DMS53 treated with DMSO at 0.1 percent for 48 hours (cell line): ENCODE data around the gene ZNHIT6.

Experiments
- DNase-seq: peaks from one replicate; lab custom pipeline; 2025; ENCODE audit not compliant: unreplicated experiment; lab: John Stamatoyannopoulos, UW

Gene ZNHIT6

DNA sequence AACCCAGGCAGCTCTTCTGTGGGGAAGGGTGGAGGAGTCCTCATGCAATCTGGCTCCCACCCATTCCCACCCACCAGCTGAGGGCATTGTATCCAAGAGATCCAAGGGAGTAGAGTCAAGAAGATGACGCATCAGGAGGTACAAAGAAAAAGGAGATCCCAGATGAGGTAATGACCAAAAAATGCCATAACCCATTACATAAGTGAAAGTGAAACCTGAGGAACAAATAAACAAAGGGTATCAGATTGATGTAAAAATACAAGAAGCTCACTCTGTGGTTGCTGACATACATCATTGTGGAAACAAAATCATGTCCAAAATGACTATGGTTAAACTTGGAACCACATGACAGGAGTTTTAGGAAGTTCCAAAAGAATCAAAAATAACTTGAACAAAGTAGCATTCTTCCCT, 85.2 kb downstream of the ZNHIT6 start:
- DNase-seq, result no peak

DNA sequence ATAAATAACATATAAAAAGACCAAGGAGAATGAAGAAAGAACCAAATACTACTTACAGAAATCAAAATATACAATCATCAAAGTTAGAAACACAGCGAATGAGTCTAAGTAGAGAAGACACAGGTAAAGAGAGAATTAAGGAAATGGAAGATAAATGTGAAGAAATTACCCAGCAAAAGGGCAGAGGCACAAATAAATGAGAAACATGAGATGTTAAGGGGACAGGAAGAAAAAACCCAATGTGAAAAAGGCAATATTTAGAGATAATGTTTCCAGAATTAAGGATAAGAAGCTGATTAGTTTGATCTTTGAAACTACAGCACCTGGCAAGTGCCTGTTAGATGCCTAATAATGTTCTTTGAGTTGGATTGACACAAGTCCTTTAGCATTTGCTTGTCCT, 86.8 kb downstream of the ZNHIT6 start:
- no peak for DNase-seq

DNA sequence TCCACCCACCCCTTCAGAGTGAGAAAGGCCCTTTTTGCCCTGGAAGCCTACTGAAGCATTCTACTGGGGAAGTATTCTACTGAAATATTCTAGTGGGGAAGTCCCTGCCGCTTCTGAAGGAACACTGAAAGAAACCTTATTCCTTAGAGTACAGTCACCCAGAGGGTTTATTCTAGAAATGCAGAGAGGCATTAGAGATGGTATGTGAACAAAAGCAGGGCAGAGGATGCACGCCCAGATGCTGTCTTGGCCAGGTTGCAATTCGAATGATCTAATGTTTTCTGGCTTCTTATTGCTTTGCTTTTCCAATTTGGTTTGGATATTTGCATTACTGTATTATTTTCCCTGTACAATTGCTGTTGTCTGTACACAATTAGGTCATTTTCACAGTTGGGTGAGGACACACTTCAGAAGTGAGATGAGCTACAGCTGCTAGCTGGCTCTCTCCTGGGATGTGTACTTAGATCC, 90.6 kb downstream of the ZNHIT6 start:
- peak; percentile 23 for DNase-seq

DNA sequence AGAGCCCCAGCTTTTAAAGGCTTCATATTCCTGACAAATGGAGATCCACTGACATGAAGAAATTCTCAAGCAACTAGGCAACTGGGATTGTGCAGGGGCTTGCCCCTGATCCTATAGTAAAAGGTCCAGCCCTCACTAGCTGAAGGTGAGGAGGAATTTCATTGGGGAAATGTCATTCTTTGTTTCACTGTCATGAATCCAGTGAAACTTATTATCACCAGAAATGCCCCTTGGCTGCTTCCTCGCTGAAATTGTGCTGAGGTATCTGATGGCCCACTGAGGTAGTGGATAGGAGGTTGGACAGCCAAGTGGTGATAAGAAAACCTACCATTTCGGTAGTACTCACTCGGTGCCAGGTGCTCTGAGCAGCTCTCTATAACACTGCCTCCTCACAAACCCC, 91.5 kb downstream of the ZNHIT6 start:
- no peak for DNase-seq

DNA sequence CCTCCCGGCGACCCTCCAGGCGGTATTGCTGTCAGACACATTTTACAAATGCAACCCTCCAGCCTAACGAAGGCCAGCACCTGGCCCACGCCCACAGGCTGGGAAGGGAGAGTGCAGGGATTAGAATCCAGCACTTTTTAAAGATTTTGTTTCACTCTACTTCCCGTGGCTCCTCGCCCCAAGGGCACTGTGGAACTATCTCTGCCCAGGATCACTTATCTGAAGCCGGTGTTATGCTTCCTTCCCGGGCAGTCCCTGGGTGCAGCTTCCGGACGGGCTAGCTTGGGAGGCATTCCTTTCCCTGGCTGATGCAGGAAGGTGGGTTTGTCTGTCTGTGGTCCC, 91.9 kb downstream of the ZNHIT6 start:
- DNase-seq, result no peak

DNA sequence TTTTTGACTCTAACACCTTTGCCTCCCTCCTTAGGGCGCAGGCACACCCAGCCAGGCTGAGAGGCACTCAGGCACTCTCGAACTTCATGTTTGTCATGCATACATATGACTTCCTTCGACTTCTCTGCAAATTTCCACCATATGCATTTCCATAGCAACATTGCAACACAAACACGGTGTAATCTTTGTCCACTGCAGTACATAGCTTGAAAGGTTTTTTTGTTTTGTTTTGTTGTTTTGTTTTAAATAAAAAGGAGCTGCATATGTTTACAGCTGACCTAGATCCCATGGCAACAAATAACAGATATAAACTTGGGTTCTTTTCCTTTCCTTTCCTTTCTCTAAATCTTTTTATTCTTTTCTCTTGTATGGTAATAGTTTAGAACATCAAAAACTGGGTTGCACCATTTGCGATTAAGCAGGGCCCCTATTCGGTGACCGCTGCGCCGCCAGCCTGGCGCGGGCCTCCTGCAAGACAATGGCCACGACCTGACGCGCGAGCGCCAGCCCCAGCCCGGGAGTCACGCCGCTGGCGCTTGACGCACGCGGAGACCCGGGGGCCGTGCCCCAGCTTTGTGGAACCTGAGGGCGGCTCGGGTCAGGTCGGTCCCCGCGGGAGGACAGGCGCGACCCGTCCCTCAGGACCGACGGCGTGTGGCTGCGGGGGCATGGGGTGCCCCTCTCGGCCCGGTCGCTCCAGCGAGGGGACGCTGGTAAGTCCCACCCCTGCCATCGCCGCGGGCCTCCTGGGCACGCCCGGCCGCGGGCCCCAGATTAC, 92.5 kb downstream of the ZNHIT6 start:
- no peak for DNase-seq

DNA sequence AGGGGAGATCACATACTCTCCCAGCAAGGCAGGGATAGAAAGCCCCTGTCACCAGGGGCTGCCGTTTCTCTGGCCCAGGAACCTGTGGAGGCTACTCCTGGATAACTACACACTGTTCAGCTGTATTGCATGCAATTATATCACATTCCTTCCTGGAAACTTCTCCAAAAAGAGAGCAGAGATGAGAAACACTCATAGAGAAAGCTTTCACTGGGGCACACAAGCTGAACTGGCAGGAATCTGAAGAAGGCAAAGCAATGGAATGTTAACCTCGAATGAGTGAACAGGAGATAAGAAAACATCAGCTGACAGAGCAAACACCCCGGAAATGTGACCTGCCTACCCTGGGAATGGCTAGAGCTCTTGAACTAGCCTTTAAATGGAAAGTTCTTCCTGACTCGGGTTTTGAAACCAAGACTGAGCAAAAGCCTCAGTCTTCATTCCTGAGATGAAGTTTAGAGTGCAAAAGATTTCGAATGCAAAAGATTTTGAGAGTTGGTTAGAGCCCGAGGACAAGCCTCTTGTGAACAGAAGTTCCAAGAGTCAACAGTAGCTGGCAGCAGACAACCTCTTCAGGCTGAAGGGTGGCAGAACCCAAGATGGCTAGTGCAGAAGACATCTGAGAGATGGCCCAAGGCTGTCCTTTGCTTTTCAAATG, 95.4 kb downstream of the ZNHIT6 start:
- peak; percentile 33 for DNase-seq

DNA sequence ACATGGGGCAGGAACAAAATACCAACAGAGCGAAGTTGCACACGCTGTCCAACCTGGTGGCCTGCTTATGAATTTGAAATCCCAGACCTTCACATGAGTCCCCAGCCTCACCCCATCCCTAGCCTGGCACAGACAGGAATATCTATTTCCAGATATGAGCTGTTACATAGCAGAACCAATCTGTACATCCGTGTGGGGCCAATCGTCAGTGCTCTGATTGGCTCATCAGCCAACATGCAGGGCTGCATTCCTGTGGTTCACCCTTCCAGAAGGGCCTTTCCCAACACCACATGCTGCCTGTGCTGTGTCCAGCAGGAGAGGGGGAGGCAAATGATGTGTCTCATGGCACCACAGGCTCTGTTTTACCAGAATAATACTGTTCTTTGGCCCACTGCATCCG, 96.4 kb downstream of the ZNHIT6 start:
- DNase-seq, result no peak

DNA sequence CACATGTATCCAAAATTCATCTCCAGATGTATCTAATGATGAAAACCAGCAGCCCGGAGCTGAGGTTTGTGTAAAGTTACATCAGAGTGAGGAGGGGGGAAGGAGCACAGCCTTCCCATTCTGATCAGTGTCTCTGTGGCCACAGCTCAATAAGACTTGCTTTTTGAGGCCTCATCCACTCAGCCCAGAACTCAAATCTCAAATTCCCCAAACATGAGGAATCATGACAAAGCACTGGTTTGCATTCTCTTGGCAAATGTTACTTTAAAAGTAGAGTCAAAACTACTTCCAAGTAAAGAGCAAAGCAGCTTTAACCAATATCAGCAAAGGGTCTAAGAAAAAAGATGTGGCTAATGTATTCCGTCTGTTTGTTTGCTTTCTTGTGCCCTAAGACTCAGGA, 96.8 kb downstream of the ZNHIT6 start:
- no peak for DNase-seq

DNA sequence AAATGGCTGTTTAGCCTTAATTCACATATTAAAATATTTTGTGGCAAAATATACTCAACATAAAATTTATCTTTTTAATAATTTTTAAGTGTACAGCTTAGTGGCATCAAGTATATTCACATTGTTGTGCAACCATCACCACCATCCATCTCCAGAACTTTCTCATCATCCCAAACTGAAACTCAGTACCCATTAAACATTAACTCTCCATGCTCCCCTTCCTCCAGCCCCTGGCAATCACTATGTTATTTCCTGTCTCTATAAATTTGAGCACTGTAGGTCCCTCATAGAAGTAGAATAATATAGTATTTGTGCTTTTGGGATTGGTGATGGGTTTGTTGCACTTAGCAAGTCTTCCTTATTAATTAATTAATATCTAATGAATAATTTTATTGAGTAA, 98.3 kb downstream of the ZNHIT6 start:
- no peak for DNase-seq

DNA sequence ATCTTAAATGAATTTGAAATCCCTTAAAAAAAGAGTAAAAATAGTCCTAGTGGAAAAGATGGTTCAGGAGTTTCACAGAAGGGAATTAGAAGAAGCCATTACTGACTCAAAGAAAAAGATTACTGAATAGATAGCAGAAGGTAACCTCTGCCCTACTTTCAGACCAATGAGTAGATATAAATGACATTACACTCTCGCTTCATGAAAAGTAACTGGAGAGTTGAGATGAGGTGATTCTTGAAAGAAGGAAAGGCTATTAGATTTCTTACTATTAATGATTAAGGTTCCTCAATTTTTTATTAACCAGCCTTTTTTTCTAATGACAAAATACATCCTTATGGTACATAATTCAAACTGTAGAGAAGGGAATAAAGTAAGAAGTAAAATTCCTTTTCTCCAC, 99.4 kb downstream of the ZNHIT6 start:
- DNase-seq, result no peak

DNA sequence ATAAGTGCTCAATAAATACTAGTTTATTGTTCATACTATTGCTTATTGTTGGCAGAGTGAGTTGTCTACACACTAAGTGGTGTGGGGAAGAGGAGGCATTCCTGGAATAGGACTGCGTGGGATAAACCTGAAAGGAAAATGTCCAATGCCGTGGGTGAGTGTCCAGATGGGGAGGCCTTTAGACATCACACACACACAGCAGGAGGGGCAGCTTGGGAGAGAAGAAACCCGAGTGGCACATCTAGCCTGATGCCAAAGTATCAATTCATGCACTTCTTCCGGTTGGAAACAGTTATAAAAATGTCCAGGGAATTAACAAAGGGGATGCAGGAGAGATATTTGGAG, 100.3 kb downstream of the ZNHIT6 start:
- DNase-seq, result no peak

DNA sequence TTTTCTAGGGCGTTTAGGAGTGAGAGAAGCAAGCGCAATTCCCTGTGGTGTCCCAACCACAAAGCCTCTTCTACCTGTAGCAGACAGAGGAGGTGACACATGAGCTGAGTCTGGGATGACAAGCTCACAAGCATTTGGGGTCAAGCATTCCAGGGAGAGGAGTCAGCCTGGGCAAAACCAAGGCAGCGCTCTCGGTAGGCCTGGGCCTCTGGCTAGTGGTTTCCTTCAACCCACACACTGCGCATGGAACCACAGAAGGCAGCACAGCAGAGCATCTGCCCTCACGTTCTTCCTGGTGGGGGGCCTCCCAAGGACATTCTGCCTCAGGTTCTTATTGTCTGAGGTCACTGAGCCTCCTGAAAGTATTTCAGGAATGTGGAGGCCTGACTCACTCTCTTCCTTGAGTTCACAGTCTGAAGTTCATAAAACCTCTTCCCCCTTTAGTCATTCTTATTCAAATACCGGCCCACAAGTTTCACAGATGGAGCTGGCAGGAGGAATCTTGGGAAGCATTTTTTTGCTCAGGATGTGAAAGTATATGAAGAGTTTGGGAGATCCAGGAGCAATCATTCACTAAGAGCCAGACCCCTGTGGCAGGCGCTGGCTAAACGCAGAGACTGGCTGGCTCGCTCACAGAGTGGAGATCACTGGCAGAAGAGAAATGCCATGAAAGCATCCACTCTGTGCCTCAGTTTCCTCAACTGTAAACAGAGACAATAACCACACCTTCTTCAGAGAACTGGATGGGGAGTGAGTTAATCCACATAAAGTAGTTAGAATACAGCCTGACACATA, 100.9 kb downstream of the ZNHIT6 start:
- DNase-seq, result no peak

DNA sequence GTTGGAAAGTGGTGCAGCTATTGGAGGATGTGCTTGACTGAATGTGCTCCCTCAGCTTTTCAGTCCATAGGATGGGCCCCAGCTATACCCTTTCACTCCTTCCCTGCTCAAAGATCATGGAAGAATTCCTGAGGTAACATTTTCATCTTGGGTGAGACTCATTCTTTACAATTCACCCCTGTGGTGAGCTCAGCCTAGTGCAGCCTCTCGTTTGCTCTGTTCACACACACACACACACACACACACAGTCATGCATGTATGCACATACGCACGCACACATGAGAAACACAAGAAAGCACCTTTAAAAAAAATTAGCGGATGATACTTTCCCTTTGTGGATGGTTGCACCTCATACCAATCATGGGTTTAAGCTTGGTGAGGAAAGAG, 101.8 kb downstream of the ZNHIT6 start:
- no peak for DNase-seq

DNA sequence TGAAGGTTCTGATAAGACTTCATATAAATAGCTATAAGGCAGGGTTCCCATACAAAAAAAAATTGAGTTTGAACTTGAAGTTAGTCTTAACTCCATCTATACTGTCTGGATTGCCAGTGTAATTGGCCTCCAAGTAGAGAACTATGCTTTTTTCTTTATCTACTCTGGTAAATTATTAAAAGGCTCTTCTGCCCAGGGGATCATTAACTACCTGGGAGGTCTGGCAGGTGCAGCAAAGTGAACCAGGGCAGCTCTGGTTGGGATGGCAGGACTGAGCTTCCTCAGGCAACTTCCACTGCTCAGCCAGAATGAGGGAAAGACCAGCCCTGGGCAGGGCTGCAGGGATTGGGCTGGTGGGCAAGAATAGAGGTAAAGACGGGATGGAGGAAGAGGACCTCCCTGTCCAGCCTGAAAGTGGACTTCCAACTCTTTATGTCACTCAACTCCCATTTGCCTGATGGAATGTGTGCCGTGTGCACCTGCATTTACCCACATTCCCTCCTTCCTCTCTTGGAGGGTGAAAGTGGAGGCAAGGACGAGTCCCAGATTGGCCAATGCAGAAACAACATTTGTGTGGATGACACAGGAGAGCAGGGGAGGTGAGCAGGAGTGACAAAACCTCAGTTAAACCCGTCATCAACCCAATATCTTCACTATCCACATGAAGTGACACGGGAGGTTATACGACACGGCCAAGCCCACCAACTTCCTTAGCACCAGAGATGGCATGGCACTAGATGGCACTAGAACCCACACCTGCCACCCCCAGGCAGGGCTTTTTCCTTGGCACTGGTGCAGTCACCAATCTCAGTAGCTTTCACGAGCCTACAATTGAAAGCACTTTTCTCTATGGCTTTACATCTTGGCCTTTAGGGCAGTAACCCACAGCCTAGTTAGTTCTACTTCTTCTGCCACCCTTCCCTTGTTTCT, 102.5 kb downstream of the ZNHIT6 start:
- peak; percentile 50 for DNase-seq

DNA sequence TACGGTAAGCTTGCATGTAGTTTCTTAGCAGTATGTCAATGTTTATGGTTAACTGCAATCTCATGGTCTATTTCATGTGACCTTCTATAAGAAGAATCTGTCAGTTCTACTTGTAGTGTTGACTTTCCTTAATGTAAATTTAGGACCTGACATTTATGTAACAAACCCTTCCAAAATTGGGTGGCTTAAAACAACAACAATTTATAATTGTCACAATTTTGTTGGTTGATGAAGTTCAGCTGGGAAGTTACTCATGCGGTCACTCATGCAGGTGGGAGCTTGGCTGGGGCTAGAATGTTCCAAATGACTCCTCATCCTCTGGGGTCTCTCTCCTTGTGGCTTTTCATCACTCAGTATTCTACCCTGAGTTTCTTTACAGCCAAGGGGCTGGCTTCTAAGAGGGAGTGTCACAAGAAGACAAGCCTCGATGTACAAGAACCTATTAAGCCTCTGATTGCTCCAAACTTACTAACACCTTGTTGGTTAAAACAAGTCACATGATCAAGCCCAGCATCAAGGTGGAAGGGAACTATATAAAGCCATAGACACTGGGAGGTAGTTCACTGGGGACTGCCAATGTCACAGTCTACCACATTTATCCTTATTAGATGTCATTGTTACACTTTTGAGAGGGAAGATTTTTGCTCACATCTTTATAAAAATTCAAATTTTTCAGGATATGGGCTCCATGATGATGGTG, 103.8 kb downstream of the ZNHIT6 start:
- DNase-seq, result no peak

DNA sequence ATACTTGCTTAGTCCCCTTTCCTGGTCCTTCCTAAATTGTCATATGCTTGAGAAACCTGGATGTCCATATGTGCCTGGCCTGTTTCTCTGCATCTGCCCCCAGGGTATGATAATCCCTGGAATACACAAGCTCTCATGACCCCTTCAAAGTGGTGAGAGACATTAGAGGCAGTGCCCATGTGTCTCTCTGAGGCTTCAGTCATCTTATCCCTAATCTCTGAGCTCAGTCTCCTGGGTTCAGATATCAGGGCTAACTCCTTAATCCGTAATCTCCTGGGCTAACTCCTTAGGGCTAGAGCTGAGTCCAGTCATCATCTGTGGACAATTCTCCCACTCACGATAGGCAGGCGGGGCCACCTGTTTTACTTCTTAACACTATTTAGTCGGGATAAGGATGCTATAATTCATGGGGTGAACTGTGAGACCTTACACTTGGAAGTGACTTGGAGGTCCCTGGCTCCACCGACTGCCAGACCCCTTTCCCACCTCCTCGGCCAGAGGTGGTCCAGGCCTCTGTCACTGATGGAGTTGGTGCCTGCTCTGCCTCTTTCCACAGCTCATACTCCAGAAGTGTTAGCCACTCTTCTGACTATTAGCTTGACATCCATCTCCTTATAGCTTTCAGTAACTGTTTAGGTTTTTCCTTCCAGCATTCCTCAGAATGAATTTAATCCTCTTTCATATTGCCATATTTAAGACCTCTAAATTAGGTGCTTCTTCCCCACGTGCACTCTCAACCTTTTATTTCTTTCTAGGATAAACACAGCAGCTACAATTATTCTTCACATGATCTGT, 105.0 kb downstream of the ZNHIT6 start:
- no peak for DNase-seq

DNA sequence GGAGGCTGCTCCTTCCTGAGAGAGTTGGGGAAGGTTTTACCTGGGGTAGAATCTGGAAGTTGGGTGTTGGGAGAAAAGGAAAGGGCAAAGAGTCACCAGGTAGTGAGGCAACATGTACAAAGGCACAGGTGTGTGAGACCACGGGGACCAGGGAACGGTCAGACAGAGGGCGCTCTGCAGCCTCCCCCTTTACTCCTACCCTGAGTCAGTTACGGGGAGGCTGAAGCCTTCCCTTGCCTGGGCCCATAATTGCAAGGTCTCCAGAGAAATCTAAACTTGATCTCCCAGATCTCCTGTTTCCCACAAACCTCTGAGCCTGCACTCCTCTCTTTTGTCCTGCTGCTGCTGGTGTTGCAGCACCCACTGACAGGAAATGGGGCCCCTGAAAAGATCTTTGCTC, 105.7 kb downstream of the ZNHIT6 start:
- DNase-seq, result no peak

DNA sequence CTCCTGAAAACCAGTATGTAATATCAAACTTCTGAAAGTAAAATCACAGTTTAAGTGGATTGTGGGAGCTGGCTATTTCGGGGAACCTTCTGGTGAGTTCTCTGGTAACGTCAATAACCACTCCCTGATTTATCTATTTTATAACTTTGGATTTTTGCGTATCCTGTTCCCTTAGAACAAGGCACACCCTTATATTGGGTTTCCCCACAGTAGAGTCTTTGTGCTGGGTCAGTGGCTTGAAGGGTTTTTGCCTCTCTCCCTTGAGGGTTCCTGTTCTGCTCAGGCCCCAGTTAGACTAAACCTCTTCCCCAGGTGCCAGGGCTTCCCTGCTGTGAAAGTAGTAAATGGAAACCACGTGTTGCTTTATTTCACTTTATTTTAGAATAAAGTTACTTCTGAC, 106.3 kb downstream of the ZNHIT6 start:
- DNase-seq, result no peak

DNA sequence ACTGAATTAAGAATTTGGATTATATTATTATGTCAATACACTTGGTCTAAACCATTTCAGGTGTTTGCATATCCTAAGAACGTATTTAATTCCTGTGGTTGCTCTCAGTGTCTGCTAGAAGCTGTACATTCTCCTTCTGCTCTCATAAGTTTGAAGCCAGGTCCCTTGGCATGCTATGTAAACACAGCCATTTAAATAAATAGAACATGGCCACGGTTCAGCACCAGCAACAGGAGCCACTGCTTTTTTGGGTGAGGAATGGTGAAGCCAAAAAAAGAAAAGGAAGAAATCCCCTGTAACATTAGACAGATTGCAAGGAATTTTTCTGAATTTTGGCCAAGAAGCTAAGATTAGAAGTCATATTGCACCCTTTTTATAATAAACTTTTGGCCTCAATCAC, 108.6 kb downstream of the ZNHIT6 start:
- no peak for DNase-seq
